ENCODE results near the gene UBR1. TPM values are rescaled to one million over a fixed set of nuclear protein-coding genes. Genes with fewer than 3 reads are reported as not detected.

Gene UBR1
- total and polyA plus RNA-seq, 3 donors from 2014 or later: 21.3 to 40.7 (median 36.5) TPM

DNA sequence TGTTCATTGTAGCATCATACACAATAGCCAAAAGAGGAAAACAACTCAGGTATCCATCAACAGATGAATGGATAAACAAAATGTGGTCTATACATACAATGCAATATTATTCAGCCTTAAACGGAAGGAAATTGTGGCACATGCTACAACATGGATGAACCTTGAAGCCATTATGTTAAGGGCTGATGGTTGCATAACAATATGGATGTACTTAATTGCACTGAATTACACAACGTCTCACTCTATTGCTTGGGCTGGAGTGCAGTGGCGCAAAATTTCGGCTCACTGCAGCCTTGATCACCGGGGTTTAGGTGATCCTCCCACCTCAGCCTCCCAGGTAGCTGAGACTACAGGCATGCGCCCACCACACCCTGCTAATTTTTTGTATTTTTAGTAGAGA is 20.5 kb upstream of the UBR1 start:
- peaks cover 3% of the 10 kb centered on the region for H3K4me1 ChIP-seq
- H3K27ac ChIP-seq: no peak overlapping the region
- TF ChIP-seq, protein P1, sequence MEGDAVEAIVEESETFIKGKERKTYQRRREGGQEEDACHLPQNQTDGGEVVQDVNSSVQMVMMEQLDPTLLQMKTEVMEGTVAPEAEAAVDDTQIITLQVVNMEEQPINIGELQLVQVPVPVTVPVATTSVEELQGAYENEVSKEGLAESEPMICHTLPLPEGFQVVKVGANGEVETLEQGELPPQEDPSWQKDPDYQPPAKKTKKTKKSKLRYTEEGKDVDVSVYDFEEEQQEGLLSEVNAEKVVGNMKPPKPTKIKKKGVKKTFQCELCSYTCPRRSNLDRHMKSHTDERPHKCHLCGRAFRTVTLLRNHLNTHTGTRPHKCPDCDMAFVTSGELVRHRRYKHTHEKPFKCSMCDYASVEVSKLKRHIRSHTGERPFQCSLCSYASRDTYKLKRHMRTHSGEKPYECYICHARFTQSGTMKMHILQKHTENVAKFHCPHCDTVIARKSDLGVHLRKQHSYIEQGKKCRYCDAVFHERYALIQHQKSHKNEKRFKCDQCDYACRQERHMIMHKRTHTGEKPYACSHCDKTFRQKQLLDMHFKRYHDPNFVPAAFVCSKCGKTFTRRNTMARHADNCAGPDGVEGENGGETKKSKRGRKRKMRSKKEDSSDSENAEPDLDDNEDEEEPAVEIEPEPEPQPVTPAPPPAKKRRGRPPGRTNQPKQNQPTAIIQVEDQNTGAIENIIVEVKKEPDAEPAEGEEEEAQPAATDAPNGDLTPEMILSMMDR (IDR thresholded peaks at IDR 0.05): no peak
- no peak for TF ChIP-seq POLR2A (IDR thresholded peaks at IDR 0.05)
- no peaks in the 10 kb centered on the region for H3K36me3 ChIP-seq (ENCODE audit: low read depth, missing control alignments)
- H3K27me3 ChIP-seq: no peaks in the 10 kb centered on the region
- intact Hi-C loops (cut with DNase I; ENCODE audit: low total_unique reads): no loop called here
- H3K4me3 ChIP-seq: no peak overlapping the region
- H3K9me3 ChIP-seq: no peaks in the 10 kb centered on the region
- 89 to 91% methylated on average over 6 of the region's 6 CpGs for WGBS, 2 donors
- DNase-seq: no peak

DNA sequence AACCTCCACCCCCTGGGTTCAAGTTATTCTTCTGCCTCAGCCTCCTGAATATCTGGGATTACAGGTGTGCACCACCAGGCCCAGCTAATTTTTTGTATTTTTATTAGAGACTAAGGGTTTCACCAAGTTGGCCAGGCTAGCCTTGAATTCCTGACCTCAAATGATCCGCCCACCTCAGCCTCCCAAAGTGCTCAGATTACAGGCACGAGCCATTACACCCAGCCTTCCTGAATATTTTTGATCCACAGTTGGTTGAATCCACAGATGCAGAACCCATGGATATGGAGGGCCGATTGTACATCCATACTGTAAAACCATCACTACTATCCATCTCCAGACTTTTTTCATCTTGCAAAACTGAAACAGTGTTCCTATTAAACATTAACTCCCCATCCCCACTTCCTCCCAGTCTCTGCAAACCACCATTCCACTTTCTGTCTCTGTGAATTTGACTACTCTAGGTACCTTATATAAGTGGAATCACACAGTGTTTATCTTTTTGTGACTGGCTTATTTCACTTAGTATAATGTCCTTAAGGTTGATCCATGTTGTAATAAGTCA is 19.3 kb upstream of the UBR1 start:
- no peaks in the 10 kb centered on the region for H3K27me3 ChIP-seq
- H3K9me3 ChIP-seq: no peaks in the 10 kb centered on the region
- 74 to 76% methylated on average over 3 of the region's 3 CpGs for WGBS, 2 donors
- no peak overlapping the region for H3K4me3 ChIP-seq
- peaks cover 3% of the 10 kb centered on the region for H3K4me1 ChIP-seq
- intact Hi-C loops (cut with DNase I; ENCODE audit: low total_unique reads): no loop called here
- H3K36me3 ChIP-seq (ENCODE audit: low read depth, missing control alignments): no peaks in the 10 kb centered on the region
- TF ChIP-seq, protein P1 (IDR thresholded peaks at IDR 0.05): no peak
- TF ChIP-seq POLR2A (IDR thresholded peaks at IDR 0.05): no peak
- H3K27ac ChIP-seq: no peak overlapping the region
- DNase-seq: no peak

DNA sequence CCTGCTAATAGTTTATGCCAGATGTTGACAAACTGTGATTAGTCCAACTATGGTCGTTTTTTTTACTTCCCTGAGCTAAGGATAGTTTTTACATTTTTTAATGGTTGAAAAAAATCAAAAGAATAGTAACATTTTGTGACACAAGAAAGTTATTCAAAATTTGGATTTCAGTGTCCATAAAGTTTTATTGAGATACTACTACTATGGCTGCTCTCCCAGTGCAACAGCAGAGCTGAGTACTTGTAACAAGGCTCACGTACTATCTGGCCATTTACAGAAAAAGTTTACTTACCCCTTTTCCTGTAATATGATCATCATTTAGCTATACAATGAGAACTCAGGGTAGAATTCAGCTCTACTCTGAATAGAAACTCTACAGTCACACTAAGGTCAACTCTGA is 16.0 kb upstream of the UBR1 start:
- no peak overlapping the region for H3K27ac ChIP-seq
- no peak for DNase-seq
- TF ChIP-seq POLR2A (IDR thresholded peaks at IDR 0.05): no peak
- TF ChIP-seq, protein P1 (IDR thresholded peaks at IDR 0.05): no peak
- no peaks in the 10 kb centered on the region for H3K9me3 ChIP-seq
- peaks cover 3% of the 10 kb centered on the region for H3K4me1 ChIP-seq
- H3K36me3 ChIP-seq (ENCODE audit: low read depth, missing control alignments): no peaks in the 10 kb centered on the region
- no peak overlapping the region for H3K4me3 ChIP-seq
- intact Hi-C loops (cut with DNase I; ENCODE audit: low total_unique reads): no loop called here
- 55 to 77% methylated on average over 2 of the region's 2 CpGs for WGBS, 2 donors
- no peaks in the 10 kb centered on the region for H3K27me3 ChIP-seq

DNA sequence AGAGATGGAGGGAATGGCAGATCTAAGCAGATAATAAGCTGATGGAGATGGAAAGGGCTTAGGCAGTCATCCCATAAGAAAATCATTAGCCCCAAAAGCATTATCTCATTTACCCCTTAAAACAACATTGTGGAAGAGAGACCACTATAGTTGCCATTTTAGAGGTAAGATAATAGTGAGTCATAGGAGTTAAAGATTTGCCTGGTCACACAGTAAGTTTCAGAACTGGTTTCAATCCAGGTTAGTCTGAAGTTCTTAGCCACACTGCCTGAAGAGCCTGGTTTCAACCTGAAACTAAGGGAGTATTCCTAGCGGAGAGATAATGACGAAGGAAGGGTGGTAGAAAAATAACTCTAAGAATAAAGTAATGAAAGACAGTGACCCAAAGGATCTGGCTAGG is 13.0 kb upstream of the UBR1 start:
- H3K27me3 ChIP-seq: no peaks in the 10 kb centered on the region
- TF ChIP-seq, protein P1 (IDR thresholded peaks at IDR 0.05): no peak
- no peak for TF ChIP-seq POLR2A (IDR thresholded peaks at IDR 0.05)
- no peak overlapping the region for H3K4me3 ChIP-seq
- intact Hi-C loops (cut with DNase I; ENCODE audit: low total_unique reads): no loop called here
- 82% methylated on average over 2 of the region's 2 CpGs for WGBS, 2 donors
- no peak overlapping the region for H3K27ac ChIP-seq
- H3K4me1 ChIP-seq: peaks cover 3% of the 10 kb centered on the region
- H3K9me3 ChIP-seq: no peaks in the 10 kb centered on the region
- H3K36me3 ChIP-seq (ENCODE audit: low read depth, missing control alignments): no peaks in the 10 kb centered on the region
- no peak for DNase-seq

DNA sequence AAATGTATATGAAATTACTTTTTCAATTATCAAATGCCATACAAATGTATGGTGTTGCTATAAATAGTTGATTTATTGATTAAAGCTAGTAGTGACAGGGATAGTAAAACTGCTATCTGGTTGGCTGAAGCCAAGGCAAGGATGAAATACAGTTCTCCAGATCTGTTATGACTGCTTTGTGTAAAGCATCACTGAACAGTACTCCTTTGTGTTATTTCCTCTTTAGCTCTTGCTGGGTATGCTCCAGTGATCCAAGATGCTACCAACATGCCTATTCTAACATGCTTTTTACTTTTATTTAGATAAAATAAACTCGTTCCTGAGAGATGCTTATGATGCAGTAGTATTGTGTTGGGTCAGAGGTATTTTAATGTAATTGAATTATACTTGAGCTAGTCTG is 12.4 kb upstream of the UBR1 start:
- H3K27me3 ChIP-seq: no peaks in the 10 kb centered on the region
- WGBS, 2 donors: 50 to 68% methylated on average over 1 of the region's 1 CpG
- H3K27ac ChIP-seq: no peak overlapping the region
- intact Hi-C loops (cut with DNase I; ENCODE audit: low total_unique reads): no loop called here
- peaks cover 3% of the 10 kb centered on the region for H3K4me1 ChIP-seq
- no peaks in the 10 kb centered on the region for H3K36me3 ChIP-seq (ENCODE audit: low read depth, missing control alignments)
- H3K9me3 ChIP-seq: no peaks in the 10 kb centered on the region
- no peak for TF ChIP-seq POLR2A (IDR thresholded peaks at IDR 0.05)
- TF ChIP-seq, protein P1 (IDR thresholded peaks at IDR 0.05): no peak
- no peak overlapping the region for H3K4me3 ChIP-seq
- no peak for DNase-seq
